HepG2 (cell line): ENCODE data around the gene COBL. TPM values are rescaled to one million over a fixed set of nuclear protein-coding genes. Genes with fewer than 3 reads are reported as not detected.

Experiments used
- ATF6 ChIP-seq: sonication (generic); formaldehyde crosslinking; conservative IDR thresholded peaks from 2 replicates; pipeline ENCODE4 v1.4.0; 2020; ENCODE audit warnings: missing genetic modification reagents
- BCL6 ChIP-seq: IDR thresholded peaks from 2 replicates; pipeline ENCODE4 v1.6.1; 2016; ENCODE audit warnings: missing genetic modification reagents, missing compliant biosample characterization
- CHCHD3 ChIP-seq: sonication (generic); formaldehyde crosslinking; IDR thresholded peaks from 2 replicates; pipeline ENCODE4 v1.8.0; 2022; ENCODE audit warnings: mild to moderate bottlenecking, missing genetic modification reagents, moderate library complexity
- DNMT1 ChIP-seq: sonication (generic); formaldehyde crosslinking; IDR thresholded peaks from 2 replicates; pipeline ENCODE4 v1.5.1; 2020; ENCODE audit warnings: mild to moderate bottlenecking, missing genetic modification reagents
- HNF4A ChIP-seq: sonication (generic); formaldehyde crosslinking; IDR thresholded peaks from 2 replicates; pipeline ENCODE4 v1.4.0; 2020; ENCODE audit warnings: missing genetic modification reagents
- IKZF5 ChIP-seq: IDR thresholded peaks from 2 replicates; pipeline ENCODE4 v1.6.1; 2018; ENCODE audit warnings: missing genetic modification reagents, mild to moderate bottlenecking, missing compliant biosample characterization
- PCBP1 ChIP-seq: fragments of 200-400 bp; formaldehyde crosslinking; IDR thresholded peaks from 2 replicates; pipeline ENCODE4 v1.6.1; 2017; ENCODE audit warnings: mild to moderate bottlenecking, low read depth, low read length, borderline replicate concordance
- RFXAP ChIP-seq: sonication (generic); formaldehyde crosslinking; IDR thresholded peaks from 2 replicates; pipeline ENCODE4 v1.4.0; 2020; ENCODE audit warnings: missing genetic modification reagents, borderline replicate concordance
- SAFB2 ChIP-seq: sonication (generic); formaldehyde crosslinking; IDR thresholded peaks from 2 replicates; pipeline ENCODE4 v1.5.1; 2020; ENCODE audit warnings: missing genetic modification reagents, low read depth, mild to moderate bottlenecking, borderline replicate concordance
- SIN3A ChIP-seq: IDR thresholded peaks from 2 replicates; pipeline ENCODE4 v1.6.1; 2011; ENCODE audit warnings: low read depth, mild to moderate bottlenecking, control low read depth, low read length, borderline replicate concordance
- TBX2 ChIP-seq: sonication (generic); formaldehyde crosslinking; IDR thresholded peaks from 2 replicates; pipeline ENCODE4 v1.5.0; 2020; ENCODE audit warnings: missing genetic modification reagents, mild to moderate bottlenecking, borderline replicate concordance
- ZFY ChIP-seq: sonication (generic); formaldehyde crosslinking; IDR thresholded peaks from 2 replicates; pipeline ENCODE4 v1.4.0; 2020; ENCODE audit warnings: missing genetic modification reagents
- ZNF207 ChIP-seq: fragments of 450-650 bp; IDR thresholded peaks from 2 replicates; pipeline ENCODE4 v1.6.1; 2016; ENCODE audit warnings: antibody characterized with exemption, borderline replicate concordance
- ZNF256 ChIP-seq: sonication (generic); formaldehyde crosslinking; conservative IDR thresholded peaks from 2 replicates; pipeline ENCODE4 v1.4.0; 2020; ENCODE audit warnings: missing genetic modification reagents
- ZNF331 ChIP-seq: sonication (generic); formaldehyde crosslinking; IDR thresholded peaks from 2 replicates; pipeline ENCODE4 v1.4.0; 2020; ENCODE audit warnings: missing genetic modification reagents
- ZNF337 ChIP-seq: sonication (generic); formaldehyde crosslinking; IDR thresholded peaks from 2 replicates; pipeline ENCODE4 v1.5.1; 2020; ENCODE audit warnings: missing genetic modification reagents, low read depth, mild to moderate bottlenecking, borderline replicate concordance
- ZNF33B ChIP-seq: sonication (generic); formaldehyde crosslinking; IDR thresholded peaks from 2 replicates; pipeline ENCODE4 v1.5.1; 2020; ENCODE audit warnings: mild to moderate bottlenecking, missing genetic modification reagents
- ZNF354B ChIP-seq: sonication (generic); formaldehyde crosslinking; IDR thresholded peaks from 2 replicates; pipeline ENCODE4 v1.8.0; 2022; ENCODE audit warnings: mild to moderate bottlenecking, missing genetic modification reagents
- ZNF383 ChIP-seq: sonication (generic); formaldehyde crosslinking; IDR thresholded peaks from 2 replicates; pipeline ENCODE4 v1.4.0; 2020; ENCODE audit warnings: missing genetic modification reagents, mild to moderate bottlenecking, borderline replicate concordance
- ZSCAN5A ChIP-seq: sonication (generic); formaldehyde crosslinking; IDR thresholded peaks from 2 replicates; pipeline ENCODE4 v1.8.0; 2022; ENCODE audit warnings: mild to moderate bottlenecking, missing genetic modification reagents, borderline replicate concordance
- polyA plus RNA-seq, 8 experiments: library from polyadenylated mRNA; depleted of rRNA in 3 of 8; stranded (reverse) in 7 of 8; unstranded in 1 of 8; fragments of >200 nt; fragmentation: Illumina TruSeq in 4 of 8; extraction: Trizol in 4 of 8; gene quantifications; 2 replicates each; pipeline versions ENCODE4 v1.2.1 to v1.2.3, GENCODE V29; 2011 to 2016; ENCODE audit warnings: low read depth in 4 of 8, missing spikeins in 1 of 8, mixed read lengths in 1 of 8; ENCODE audit not compliant: insufficient read depth in 1 of 8
- total RNA-seq, 5 experiments: library from RNA; depleted of rRNA; stranded (reverse); fragments of >200 nt; fragmentation: Illumina TruSeq; extraction: Trizol; gene quantifications; 2 replicates each; pipeline ENCODE4 v1.2.3, GENCODE V29; 2016; ENCODE audit warnings: low read depth in 1 of 5
- TF ChIP-seq, protein P1 (sequence below): sonication (generic); formaldehyde crosslinking; IDR thresholded peaks from 2 replicates; pipeline ENCODE4 v1.4.0; 2020; ENCODE audit warnings: missing genetic modification reagents
- TF ChIP-seq, protein P2 (sequence below): sonication (generic); formaldehyde crosslinking; IDR thresholded peaks from 2 replicates; pipeline ENCODE4 v1.5.0; 2020; ENCODE audit warnings: missing genetic modification reagents

COBL gene
- total and polyA plus RNA-seq, 2 of the 13 experiments (the other 11 are each of a cell fraction or from before 2014, with no cell fraction given) = 3.8 to 4.9 TPM

GRCh38 chr7:51265066-51265907 lies 51.3 kb downstream of the COBL start (continued):
- TF ChIP-seq ZNF256 (CRISPR knock-in tag) (no peak), ZSCAN5A (CRISPR knock-in tag) (no peak; the same call in 1 of the 2 replicates), ZNF383 (no peak), ATF6 (CRISPR knock-in tag) (no peak), IKZF5 (CRISPR knock-in tag) (peak; percentile 19; the same call in 1 of the 2 replicates), ZFY (no peak), ZNF331 (peak; percentile 52; the same call in 1 of the 2 replicates), ZNF207 (no peak), HNF4A (CRISPR knock-in tag) (peak; percentile 93), CHCHD3 (CRISPR knock-in tag) (no peak), PCBP1 (no peak), ZNF33B (no peak), DNMT1 (CRISPR knock-in tag) (no peak), SIN3A (peak; percentile 71), RFXAP (CRISPR knock-in tag) (no peak), ZNF337 (CRISPR knock-in tag) (no peak), BCL6 (CRISPR knock-in tag) (peak; percentile 48; the same call in 1 of the 2 replicates), TBX2 (no peak; the same call in 1 of the 2 replicates), ZNF354B (CRISPR knock-in tag) (no peak), SAFB2 (no peak)
- TF ChIP-seq, protein P1, sequence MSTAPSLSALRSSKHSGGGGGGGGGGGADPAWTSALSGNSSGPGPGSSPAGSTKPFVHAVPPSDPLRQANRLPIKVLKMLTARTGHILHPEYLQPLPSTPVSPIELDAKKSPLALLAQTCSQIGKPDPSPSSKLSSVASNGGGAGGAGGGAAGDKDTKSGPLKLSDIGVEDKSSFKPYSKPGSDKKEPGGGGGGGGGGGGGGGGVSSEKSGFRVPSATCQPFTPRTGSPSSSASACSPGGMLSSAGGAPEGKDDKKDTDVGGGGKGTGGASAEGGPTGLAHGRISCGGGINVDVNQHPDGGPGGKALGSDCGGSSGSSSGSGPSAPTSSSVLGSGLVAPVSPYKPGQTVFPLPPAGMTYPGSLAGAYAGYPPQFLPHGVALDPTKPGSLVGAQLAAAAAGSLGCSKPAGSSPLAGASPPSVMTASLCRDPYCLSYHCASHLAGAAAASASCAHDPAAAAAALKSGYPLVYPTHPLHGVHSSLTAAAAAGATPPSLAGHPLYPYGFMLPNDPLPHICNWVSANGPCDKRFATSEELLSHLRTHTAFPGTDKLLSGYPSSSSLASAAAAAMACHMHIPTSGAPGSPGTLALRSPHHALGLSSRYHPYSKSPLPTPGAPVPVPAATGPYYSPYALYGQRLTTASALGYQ (CRISPR knock-in tag) = no peak
- TF ChIP-seq, protein P2, sequence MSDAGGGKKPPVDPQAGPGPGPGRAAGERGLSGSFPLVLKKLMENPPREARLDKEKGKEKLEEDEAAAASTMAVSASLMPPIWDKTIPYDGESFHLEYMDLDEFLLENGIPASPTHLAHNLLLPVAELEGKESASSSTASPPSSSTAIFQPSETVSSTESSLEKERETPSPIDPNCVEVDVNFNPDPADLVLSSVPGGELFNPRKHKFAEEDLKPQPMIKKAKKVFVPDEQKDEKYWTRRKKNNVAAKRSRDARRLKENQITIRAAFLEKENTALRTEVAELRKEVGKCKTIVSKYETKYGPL = no peak
